GM12878 (cell line): ENCODE measurements around the gene AKR1A1. TPM values are rescaled to one million over a fixed set of nuclear protein-coding genes. Genes with fewer than 3 reads are reported as not detected.

Experiments used
- BACH1 ChIP-seq: fragments of 450-650 bp; IDR thresholded peaks from 2 replicates; pipeline ENCODE4 v1.6.1; 2017; ENCODE audit warnings: mild to moderate bottlenecking, borderline replicate concordance
- HDAC6 ChIP-seq: fragments of 200-600 bp; sonication (generic); IDR thresholded peaks from one replicate; pipeline ENCODE4 v1.8.0; 2017; ENCODE audit warnings: antibody characterized with exemption; ENCODE audit not compliant: unreplicated experiment
- IKZF2 ChIP-seq, 2 experiments: fragments of 450-650 bp; IDR thresholded peaks; 2 replicates each; pipeline ENCODE4 v1.6.1; 2017; ENCODE audit warnings: mild to moderate bottlenecking in 2 of 2, moderate library complexity in 2 of 2
- LARP7 ChIP-seq: fragments of 450-650 bp; IDR thresholded peaks from 2 replicates; pipeline ENCODE4 v1.6.1; 2017; ENCODE audit warnings: mild to moderate bottlenecking
- MEF2A ChIP-seq: IDR thresholded peaks from 2 replicates; pipeline ENCODE4 v1.6.1; 2011; ENCODE audit warnings: low read depth, mild to moderate bottlenecking, low read length, moderate library complexity; ENCODE audit not compliant: insufficient read depth
- MEF2B ChIP-seq: fragments of 450-650 bp; IDR thresholded peaks from 2 replicates; pipeline ENCODE4 v1.6.1; 2018; ENCODE audit warnings: mild to moderate bottlenecking, moderate library complexity; ENCODE audit not compliant: partially characterized antibody, poor library complexity, severe bottlenecking
- MXI1 ChIP-seq: fragments of 150-350 bp; IDR thresholded peaks from 2 replicates; pipeline ENCODE4 v1.6.1; 2011; ENCODE audit warnings: low read depth, mild to moderate bottlenecking, inconsistent platforms, low read length, improper control_type of control experiment
- NFYA ChIP-seq: IDR thresholded peaks from 2 replicates; pipeline ENCODE4 v1.6.1; 2011; ENCODE audit warnings: low read depth, mild to moderate bottlenecking, low read length, improper control_type of control experiment, borderline replicate concordance
- NFYB ChIP-seq: IDR thresholded peaks from 2 replicates; pipeline ENCODE4 v1.6.1; 2011; ENCODE audit warnings: low read depth, mild to moderate bottlenecking, low read length, improper control_type of control experiment, moderate library complexity; ENCODE audit not compliant: insufficient read depth
- NR2C2 ChIP-seq: IDR thresholded peaks from 2 replicates; pipeline ENCODE4 v1.6.1; 2011; ENCODE audit warnings: borderline replicate concordance, low read depth; ENCODE audit not compliant: control insufficient read depth, insufficient read length
- NRF1 ChIP-seq: conservative IDR thresholded peaks from 2 replicates; pipeline ENCODE4 v1.6.1; 2011; ENCODE audit warnings: mild to moderate bottlenecking, low read depth, low read length, improper control_type of control experiment
- RUNX3 ChIP-seq: IDR thresholded peaks from 2 replicates; pipeline ENCODE4 v1.6.1; 2012; ENCODE audit warnings: low read length, inconsistent platforms
- SMARCA5 ChIP-seq: fragments of 450-650 bp; IDR thresholded peaks from 2 replicates; pipeline ENCODE4 v1.6.1; 2017; ENCODE audit warnings: mild to moderate bottlenecking
- SRF ChIP-seq, 2 experiments: IDR thresholded peaks; 2 replicates each; pipeline ENCODE4 v1.6.1; 2011; ENCODE audit warnings: low read depth in 2 of 2, low read length in 2 of 2, mild to moderate bottlenecking in 1 of 2, moderate library complexity in 1 of 2
- WRNIP1 ChIP-seq: IDR thresholded peaks from 2 replicates; pipeline ENCODE4 v1.6.1; 2011; ENCODE audit warnings: low read depth, low read length, improper control_type of control experiment, borderline replicate concordance
- YBX1 ChIP-seq: fragments of 450-650 bp; IDR thresholded peaks from 2 replicates; pipeline ENCODE4 v1.6.1; 2016; ENCODE audit warnings: antibody characterized with exemption
- ZNF217 ChIP-seq: fragments of 450-650 bp; IDR thresholded peaks from 2 replicates; pipeline ENCODE4 v1.6.1; 2017; ENCODE audit warnings: antibody characterized with exemption, mild to moderate bottlenecking
- polyA plus RNA-seq, 11 experiments: library from polyadenylated mRNA; depleted of rRNA in 4 of 11; unstranded in 6 of 11; stranded (reverse) in 5 of 11; fragments of >200 nt; fragmentation: Nextera tagmentation in 4 of 11; fragmentation: Illumina TruSeq in 1 of 11; extraction: Ambion mirVana in 4 of 11; extraction: Trizol in 1 of 11; gene quantifications; 1 replicate in 1 of 11; 2 replicates in 10 of 11; pipeline versions ENCODE4 v1.2.1 to v1.2.3, GENCODE V29; 2011 to 2016; ENCODE audit warnings: inconsistent platforms in 2 of 11, missing spikeins in 2 of 11, low read depth in 1 of 11
- total RNA-seq, 4 experiments: library from RNA; depleted of rRNA in 3 of 4; stranded (reverse); fragments of >200 nt in 3 of 4; fragmentation: Illumina TruSeq in 1 of 4; extraction: Trizol in 1 of 4; gene quantifications; 2 replicates each; pipeline versions ENCODE4 v1.2.1 to v1.2.3, GENCODE V29; 2013 to 2021
- TF ChIP-seq, protein P1 (sequence below): fragments of 450-650 bp; IDR thresholded peaks from 2 replicates; pipeline ENCODE4 v1.6.1; 2017; ENCODE audit warnings: mild to moderate bottlenecking
- TF ChIP-seq, protein P2 (sequence below): IDR thresholded peaks from 2 replicates; pipeline ENCODE4 v1.6.1; 2012; ENCODE audit warnings: low read length, inconsistent platforms
- TF ChIP-seq, protein P3 (sequence below): fragments of 450-650 bp; conservative IDR thresholded peaks from 2 replicates; pipeline ENCODE4 v1.6.1; 2017; ENCODE audit warnings: mild to moderate bottlenecking, moderate library complexity
- TF ChIP-seq, protein P4 (sequence below): IDR thresholded peaks from 2 replicates; pipeline ENCODE4 v1.6.1; 2012; ENCODE audit warnings: improper control_type of control experiment, low read depth, low read length; ENCODE audit not compliant: insufficient replicate concordance

AKR1A1 gene
- total and polyA plus RNA-seq, 10 of the 15 experiments (the other 5 are each of a cell fraction or from before 2014, with no cell fraction given) = 187 to 335 (median 241) TPM

DNA sequence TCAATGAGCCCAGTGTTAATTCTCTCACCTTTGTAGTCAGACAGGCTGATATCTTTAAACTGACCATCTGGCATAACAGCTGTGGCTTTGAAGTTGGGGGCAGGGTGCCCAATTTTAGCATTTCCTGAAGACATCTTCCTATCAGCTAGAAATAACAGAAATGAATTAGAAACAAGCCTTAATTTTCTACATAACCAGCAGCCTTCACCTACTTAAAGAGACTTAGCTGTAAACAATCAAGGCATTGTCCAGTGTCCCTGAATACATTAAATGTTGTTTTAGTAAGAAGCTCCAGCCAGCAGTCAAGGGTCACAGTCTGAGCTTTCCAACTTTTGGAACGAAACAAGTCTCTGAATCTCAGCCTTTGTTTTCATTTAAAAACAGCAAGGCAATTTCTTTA, 31.7 kb upstream of the AKR1A1 start (continued):
- TF ChIP-seq, protein P1, sequence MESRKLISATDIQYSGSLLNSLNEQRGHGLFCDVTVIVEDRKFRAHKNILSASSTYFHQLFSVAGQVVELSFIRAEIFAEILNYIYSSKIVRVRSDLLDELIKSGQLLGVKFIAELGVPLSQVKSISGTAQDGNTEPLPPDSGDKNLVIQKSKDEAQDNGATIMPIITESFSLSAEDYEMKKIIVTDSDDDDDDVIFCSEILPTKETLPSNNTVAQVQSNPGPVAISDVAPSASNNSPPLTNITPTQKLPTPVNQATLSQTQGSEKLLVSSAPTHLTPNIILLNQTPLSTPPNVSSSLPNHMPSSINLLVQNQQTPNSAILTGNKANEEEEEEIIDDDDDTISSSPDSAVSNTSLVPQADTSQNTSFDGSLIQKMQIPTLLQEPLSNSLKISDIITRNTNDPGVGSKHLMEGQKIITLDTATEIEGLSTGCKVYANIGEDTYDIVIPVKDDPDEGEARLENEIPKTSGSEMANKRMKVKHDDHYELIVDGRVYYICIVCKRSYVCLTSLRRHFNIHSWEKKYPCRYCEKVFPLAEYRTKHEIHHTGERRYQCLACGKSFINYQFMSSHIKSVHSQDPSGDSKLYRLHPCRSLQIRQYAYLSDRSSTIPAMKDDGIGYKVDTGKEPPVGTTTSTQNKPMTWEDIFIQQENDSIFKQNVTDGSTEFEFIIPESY = no peak
- TF ChIP-seq IKZF2 (IDR thresholded peaks at IDR 0.05) (no peak), RUNX3 (peak; percentile 43; the same call in 1 of the 2 replicates), WRNIP1 (no peak), NR2C2 (no peak), SRF (IDR thresholded peaks at IDR 0.05; ENCODE audit: low read depth in 2 of 2, low read length in 2 of 2) (peak; percentile 31 to 82; a peak in 3 of 4 replicates), MXI1 (no peak), BACH1 (no peak), MEF2B (no peak), YBX1 (no peak), NRF1 (no peak), ZNF217 (no peak), NFYB (no peak), SMARCA5 (no peak), NFYA (no peak), MEF2A (no peak), HDAC6 (no peak), LARP7 (no peak; the same call in 1 of the 2 replicates)
- TF ChIP-seq, protein P2, sequence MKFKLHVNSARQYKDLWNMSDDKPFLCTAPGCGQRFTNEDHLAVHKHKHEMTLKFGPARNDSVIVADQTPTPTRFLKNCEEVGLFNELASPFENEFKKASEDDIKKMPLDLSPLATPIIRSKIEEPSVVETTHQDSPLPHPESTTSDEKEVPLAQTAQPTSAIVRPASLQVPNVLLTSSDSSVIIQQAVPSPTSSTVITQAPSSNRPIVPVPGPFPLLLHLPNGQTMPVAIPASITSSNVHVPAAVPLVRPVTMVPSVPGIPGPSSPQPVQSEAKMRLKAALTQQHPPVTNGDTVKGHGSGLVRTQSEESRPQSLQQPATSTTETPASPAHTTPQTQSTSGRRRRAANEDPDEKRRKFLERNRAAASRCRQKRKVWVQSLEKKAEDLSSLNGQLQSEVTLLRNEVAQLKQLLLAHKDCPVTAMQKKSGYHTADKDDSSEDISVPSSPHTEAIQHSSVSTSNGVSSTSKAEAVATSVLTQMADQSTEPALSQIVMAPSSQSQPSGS = no peak
- TF ChIP-seq, protein P3, sequence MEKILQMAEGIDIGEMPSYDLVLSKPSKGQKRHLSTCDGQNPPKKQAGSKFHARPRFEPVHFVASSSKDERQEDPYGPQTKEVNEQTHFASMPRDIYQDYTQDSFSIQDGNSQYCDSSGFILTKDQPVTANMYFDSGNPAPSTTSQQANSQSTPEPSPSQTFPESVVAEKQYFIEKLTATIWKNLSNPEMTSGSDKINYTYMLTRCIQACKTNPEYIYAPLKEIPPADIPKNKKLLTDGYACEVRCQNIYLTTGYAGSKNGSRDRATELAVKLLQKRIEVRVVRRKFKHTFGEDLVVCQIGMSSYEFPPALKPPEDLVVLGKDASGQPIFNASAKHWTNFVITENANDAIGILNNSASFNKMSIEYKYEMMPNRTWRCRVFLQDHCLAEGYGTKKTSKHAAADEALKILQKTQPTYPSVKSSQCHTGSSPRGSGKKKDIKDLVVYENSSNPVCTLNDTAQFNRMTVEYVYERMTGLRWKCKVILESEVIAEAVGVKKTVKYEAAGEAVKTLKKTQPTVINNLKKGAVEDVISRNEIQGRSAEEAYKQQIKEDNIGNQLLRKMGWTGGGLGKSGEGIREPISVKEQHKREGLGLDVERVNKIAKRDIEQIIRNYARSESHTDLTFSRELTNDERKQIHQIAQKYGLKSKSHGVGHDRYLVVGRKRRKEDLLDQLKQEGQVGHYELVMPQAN = 0 out of 2 replicates have a peak, but pooled peaks have one; percentile 36
- TF ChIP-seq, protein P4, sequence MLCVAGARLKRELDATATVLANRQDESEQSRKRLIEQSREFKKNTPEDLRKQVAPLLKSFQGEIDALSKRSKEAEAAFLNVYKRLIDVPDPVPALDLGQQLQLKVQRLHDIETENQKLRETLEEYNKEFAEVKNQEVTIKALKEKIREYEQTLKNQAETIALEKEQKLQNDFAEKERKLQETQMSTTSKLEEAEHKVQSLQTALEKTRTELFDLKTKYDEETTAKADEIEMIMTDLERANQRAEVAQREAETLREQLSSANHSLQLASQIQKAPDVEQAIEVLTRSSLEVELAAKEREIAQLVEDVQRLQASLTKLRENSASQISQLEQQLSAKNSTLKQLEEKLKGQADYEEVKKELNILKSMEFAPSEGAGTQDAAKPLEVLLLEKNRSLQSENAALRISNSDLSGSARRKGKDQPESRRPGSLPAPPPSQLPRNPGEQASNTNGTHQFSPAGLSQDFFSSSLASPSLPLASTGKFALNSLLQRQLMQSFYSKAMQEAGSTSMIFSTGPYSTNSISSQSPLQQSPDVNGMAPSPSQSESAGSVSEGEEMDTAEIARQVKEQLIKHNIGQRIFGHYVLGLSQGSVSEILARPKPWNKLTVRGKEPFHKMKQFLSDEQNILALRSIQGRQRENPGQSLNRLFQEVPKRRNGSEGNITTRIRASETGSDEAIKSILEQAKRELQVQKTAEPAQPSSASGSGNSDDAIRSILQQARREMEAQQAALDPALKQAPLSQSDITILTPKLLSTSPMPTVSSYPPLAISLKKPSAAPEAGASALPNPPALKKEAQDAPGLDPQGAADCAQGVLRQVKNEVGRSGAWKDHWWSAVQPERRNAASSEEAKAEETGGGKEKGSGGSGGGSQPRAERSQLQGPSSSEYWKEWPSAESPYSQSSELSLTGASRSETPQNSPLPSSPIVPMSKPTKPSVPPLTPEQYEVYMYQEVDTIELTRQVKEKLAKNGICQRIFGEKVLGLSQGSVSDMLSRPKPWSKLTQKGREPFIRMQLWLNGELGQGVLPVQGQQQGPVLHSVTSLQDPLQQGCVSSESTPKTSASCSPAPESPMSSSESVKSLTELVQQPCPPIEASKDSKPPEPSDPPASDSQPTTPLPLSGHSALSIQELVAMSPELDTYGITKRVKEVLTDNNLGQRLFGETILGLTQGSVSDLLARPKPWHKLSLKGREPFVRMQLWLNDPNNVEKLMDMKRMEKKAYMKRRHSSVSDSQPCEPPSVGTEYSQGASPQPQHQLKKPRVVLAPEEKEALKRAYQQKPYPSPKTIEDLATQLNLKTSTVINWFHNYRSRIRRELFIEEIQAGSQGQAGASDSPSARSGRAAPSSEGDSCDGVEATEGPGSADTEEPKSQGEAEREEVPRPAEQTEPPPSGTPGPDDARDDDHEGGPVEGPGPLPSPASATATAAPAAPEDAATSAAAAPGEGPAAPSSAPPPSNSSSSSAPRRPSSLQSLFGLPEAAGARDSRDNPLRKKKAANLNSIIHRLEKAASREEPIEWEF = no peak
